ENCODE results near the gene ZFPL1. TPM values are rescaled to one million over a fixed set of nuclear protein-coding genes. Genes with fewer than 3 reads are reported as not detected.

The ZFPL1 gene
- total RNA-seq, 2 donors from 2014 or later, result 61.6 to 62.6 TPM

- Histone ChIP-seq H3K9me3 (no peaks in the 10 kb centered on the region), H3K27ac (no peak overlapping the region), H3K4me3 (no peak overlapping the region), H3K27me3 (replicated peaks; ENCODE audit: insufficient read depth) (no peaks in the 10 kb centered on the region), H3K36me3 (peaks cover 26 to 45% of the 10 kb centered on the region in 2 donors), H3K4me1 (replicated peaks) (peaks cover 3% of the 10 kb centered on the region)
- WGBS, result 78% methylated on average over 15 of the region's 15 CpGs
- intact Hi-C loops (cut with DNase I), result no loop called here
- TF ChIP-seq CTCF (IDR thresholded peaks at IDR 0.05) (no peak), POLR2A (IDR thresholded peaks at IDR 0.05) (no peak), POLR2AphosphoS5 (IDR thresholded peaks at IDR 0.05) (no peak)
- DNase-seq (ENCODE audit: low spot score), result no peak
These were observed 44.4 kb downstream of the ZFPL1 start for GRCh38 chr11:65128182-65129145.

GRCh38 chr11:65129649-65130441 is 45.8 kb downstream of the ZFPL1 start:
- no peak for DNase-seq (ENCODE audit: low spot score)
- TF ChIP-seq POLR2A (IDR thresholded peaks at IDR 0.05), result no peak
- TF ChIP-seq CTCF (IDR thresholded peaks at IDR 0.05), result no peak
- TF ChIP-seq POLR2AphosphoS5 (IDR thresholded peaks at IDR 0.05), result no peak
- H3K36me3 ChIP-seq, result peaks cover 26 to 45% of the 10 kb centered on the region in 2 donors
- 84% methylated on average over 13 of the region's 13 CpGs for WGBS
- intact Hi-C loops (cut with DNase I), result no loop called here
- no peaks in the 10 kb centered on the region for H3K9me3 ChIP-seq
- no peaks in the 10 kb centered on the region for H3K4me1 ChIP-seq (replicated peaks)
- H3K27ac ChIP-seq, result no peak overlapping the region
- H3K27me3 ChIP-seq (replicated peaks; ENCODE audit: insufficient read depth), result no peaks in the 10 kb centered on the region
- no peak overlapping the region for H3K4me3 ChIP-seq

- peaks cover 7% of the 10 kb centered on the region for H3K4me1 ChIP-seq (replicated peaks)
- H3K9me3 ChIP-seq, result no peaks in the 10 kb centered on the region
- WGBS, result 90% methylated on average over 18 of the region's 19 CpGs
- peaks cover 22 to 40% of the 10 kb centered on the region in 2 donors for H3K36me3 ChIP-seq
- intact Hi-C loops (cut with DNase I), result no loop called here
- H3K27me3 ChIP-seq (replicated peaks; ENCODE audit: insufficient read depth), result no peaks in the 10 kb centered on the region
- DNase-seq (ENCODE audit: low spot score), result no peak
- no peak overlapping the region for H3K4me3 ChIP-seq
- no peak for TF ChIP-seq POLR2A (IDR thresholded peaks at IDR 0.05)
- no peak for TF ChIP-seq POLR2AphosphoS5 (IDR thresholded peaks at IDR 0.05)
- no peak for TF ChIP-seq CTCF (IDR thresholded peaks at IDR 0.05)
- H3K27ac ChIP-seq, result no peak overlapping the region
These were observed 46.8 kb downstream of the ZFPL1 start for GRCh38 chr11:65130631-65131416.

GRCh38 chr11:65131417-65131776 is 47.4 kb downstream of the ZFPL1 start:
- no peaks in the 10 kb centered on the region for H3K27me3 ChIP-seq (replicated peaks; ENCODE audit: insufficient read depth)
- DNase-seq (ENCODE audit: low spot score), result no peak
- H3K4me3 ChIP-seq, result no peak overlapping the region
- intact Hi-C loops (cut with DNase I), result no loop called here
- no peaks in the 10 kb centered on the region for H3K9me3 ChIP-seq
- no peak for TF ChIP-seq POLR2A (IDR thresholded peaks at IDR 0.05)
- TF ChIP-seq POLR2AphosphoS5 (IDR thresholded peaks at IDR 0.05), result no peak
- TF ChIP-seq CTCF (IDR thresholded peaks at IDR 0.05), result no peak
- H3K4me1 ChIP-seq (replicated peaks), result peaks cover 7% of the 10 kb centered on the region
- peaks cover 21 to 37% of the 10 kb centered on the region in 2 donors for H3K36me3 ChIP-seq
- H3K27ac ChIP-seq, result no peak overlapping the region
- 84% methylated on average over 3 of the region's 3 CpGs for WGBS
